A172 (cell line): ENCODE measurements around the gene AFF3. TPM values are rescaled to one million over a fixed set of nuclear protein-coding genes. Genes with fewer than 3 reads are reported as not detected.

ENCODE experiments used
- DNase-seq: peaks from one replicate; pipeline ENCODE4 v3.0.0-alpha.2; 2015; ENCODE audit warnings: low spot score
- total RNA-seq: library from RNA; depleted of rRNA; stranded (reverse); fragments of >200 nt; shearing (Covaris generic); gene quantifications from 2 replicates; pipeline ENCODE4 v1.2.3, GENCODE V29; 2014

Gene AFF3
- total RNA-seq, 1 experiment from 2014 or later = 1.9 TPM

GRCh38 chr2:100043891-100044255, 98.5 kb downstream of the AFF3 start:
- DNase-seq = no peak

- DNase-seq = no peak
Measured at GRCh38 chr2:100043081-100043890, 99.1 kb downstream of the AFF3 start.

- DNase-seq = no peak
Measured at GRCh38 chr2:100042562-100042961, 99.8 kb downstream of the AFF3 start.

- no peak for DNase-seq
Measured at GRCh38 chr2:100041946-100042345, 100.4 kb downstream of the AFF3 start.

- DNase-seq = no peak
Measured at GRCh38 chr2:100041385-100041784, 101.0 kb downstream of the AFF3 start.

- no peak for DNase-seq
Measured at GRCh38 chr2:100040906-100041305, 101.5 kb downstream of the AFF3 start.

GRCh38 chr2:100039291-100039980, 103.0 kb downstream of the AFF3 start:
- DNase-seq = no peak

GRCh38 chr2:100038011-100038410, 104.4 kb downstream of the AFF3 start:
- no peak for DNase-seq

- DNase-seq = no peak
Measured at GRCh38 chr2:100036793-100037192, 105.6 kb downstream of the AFF3 start.

- DNase-seq = no peak
Measured at GRCh38 chr2:100036026-100036425, 106.4 kb downstream of the AFF3 start.

- no peak for DNase-seq
Measured at GRCh38 chr2:100034431-100034830, 108.0 kb downstream of the AFF3 start.

GRCh38 chr2:100033976-100034375, 108.4 kb downstream of the AFF3 start:
- no peak for DNase-seq

- no peak for DNase-seq
Measured at GRCh38 chr2:100031604-100032003, 110.8 kb downstream of the AFF3 start.

GRCh38 chr2:100029460-100029859, 112.9 kb downstream of the AFF3 start:
- no peak for DNase-seq

- no peak for DNase-seq
Measured at GRCh38 chr2:100021791-100022340, 120.5 kb downstream of the AFF3 start.

GRCh38 chr2:100019499-100019898, 122.9 kb downstream of the AFF3 start:
- DNase-seq = no peak

GRCh38 chr2:100018341-100019193, 123.8 kb downstream of the AFF3 start:
- DNase-seq = peak; percentile 64

- DNase-seq = peak; percentile 36
Measured at GRCh38 chr2:100017633-100018032, 124.8 kb downstream of the AFF3 start.

- DNase-seq = no peak
Measured at GRCh38 chr2:100016756-100017155, 125.6 kb downstream of the AFF3 start.

GRCh38 chr2:100015849-100016248, 126.5 kb downstream of the AFF3 start:
- DNase-seq = no peak

- peak; percentile 95 for DNase-seq
Measured at GRCh38 chr2:100013892-100014677, 128.3 kb downstream of the AFF3 start.
